SK-N-SH treated with all-trans-retinoic acid at 6 μM for 48 hours (cell line): Measurements from ENCODE around the gene HHATL.

Experiments used
- ATAC-seq: fragments of 200-7000 bp; cut with Tn5 transposase; 3 replicates; pipeline ENCODE4 v1.9.1; 2020; ENCODE audit warnings: mild to moderate bottlenecking, moderate library complexity
- BACH2 ChIP-seq: fragments of 250-450 bp; sonication (Bioruptor Pico); IDR thresholded peaks from 2 replicates; pipeline ENCODE4 v1.9.0; 2021; ENCODE audit warnings: mild to moderate bottlenecking, borderline replicate concordance
- CSDC2 ChIP-seq: fragments of 250-450 bp; sonication (Bioruptor Pico); IDR thresholded peaks from 2 replicates; pipeline ENCODE4 v1.5.0; 2020; ENCODE audit warnings: mild to moderate bottlenecking, moderate library complexity
- ESRRG ChIP-seq: fragments of 250-450 bp; sonication (Bioruptor Pico); IDR thresholded peaks from 2 replicates; pipeline ENCODE4 v1.6.1; 2021; ENCODE audit warnings: mild to moderate bottlenecking
- GLIS3 ChIP-seq: fragments of 250-450 bp; sonication (Bioruptor Pico); IDR thresholded peaks from 2 replicates; pipeline ENCODE4 v1.5.0; 2020; ENCODE audit warnings: mild to moderate bottlenecking, moderate library complexity
- ISL1 ChIP-seq: fragments of 250-450 bp; sonication (Bioruptor Pico); IDR thresholded peaks from 2 replicates; pipeline ENCODE4 v2.1.2; 2022; ENCODE audit warnings: mild to moderate bottlenecking, moderate library complexity
- OSR1 ChIP-seq: fragments of 250-450 bp; sonication (Bioruptor Pico); IDR thresholded peaks from 2 replicates; pipeline ENCODE4 v1.8.0; 2022; ENCODE audit warnings: moderate library complexity, mild to moderate bottlenecking, inconsistent platforms
- PPARA ChIP-seq: fragments of 250-450 bp; sonication (Bioruptor Pico); IDR thresholded peaks from 2 replicates; pipeline ENCODE4 v1.5.0; 2020; ENCODE audit warnings: mild to moderate bottlenecking, borderline replicate concordance
- RARB ChIP-seq: fragments of 250-450 bp; sonication (Bioruptor Pico); IDR thresholded peaks from 2 replicates; pipeline ENCODE4 v1.8.0; 2021; ENCODE audit warnings: mild to moderate bottlenecking, moderate library complexity
- SNAI2 ChIP-seq: fragments of 250-450 bp; sonication (Bioruptor Pico); IDR thresholded peaks from 2 replicates; pipeline ENCODE4 v1.5.0; 2020; ENCODE audit warnings: mild to moderate bottlenecking, moderate library complexity
- TCF4 ChIP-seq: fragments of 250-450 bp; sonication (Bioruptor Pico); IDR thresholded peaks from 2 replicates; pipeline ENCODE4 v1.8.0; 2021; ENCODE audit warnings: mild to moderate bottlenecking, moderate library complexity, borderline replicate concordance
- TOX ChIP-seq: fragments of 250-450 bp; sonication (Bioruptor Pico); IDR thresholded peaks from 2 replicates; pipeline ENCODE4 v1.8.0; 2021; ENCODE audit warnings: mild to moderate bottlenecking, moderate library complexity, borderline replicate concordance
- ZC3H10 ChIP-seq: fragments of 250-450 bp; sonication (Bioruptor Pico); IDR thresholded peaks from 2 replicates; pipeline ENCODE4 v1.5.1; 2021; ENCODE audit warnings: mild to moderate bottlenecking, moderate library complexity
- ZFP3 ChIP-seq: fragments of 250-450 bp; sonication (Bioruptor Pico); IDR thresholded peaks from 2 replicates; pipeline ENCODE4 v1.5.0; 2020; ENCODE audit warnings: mild to moderate bottlenecking, moderate library complexity
- ZNF565 ChIP-seq: fragments of 450-650 bp; formaldehyde crosslinking; conservative IDR thresholded peaks from 2 replicates; pipeline ENCODE4 v1.5.0; 2020; ENCODE audit warnings: low read depth, mild to moderate bottlenecking, moderate library complexity
- ZNF70 ChIP-seq: fragments of 450-650 bp; formaldehyde crosslinking; IDR thresholded peaks from 2 replicates; pipeline ENCODE4 v1.5.0; 2020; ENCODE audit warnings: mild to moderate bottlenecking, moderate library complexity
- ZNF8 ChIP-seq: fragments of 450-650 bp; formaldehyde crosslinking; IDR thresholded peaks from 2 replicates; pipeline ENCODE4 v1.5.0; 2020; ENCODE audit warnings: mild to moderate bottlenecking, moderate library complexity
- TF ChIP-seq, protein P1 (sequence below): fragments of 250-450 bp; sonication (Bioruptor Pico); IDR thresholded peaks from 2 replicates; pipeline ENCODE4 v1.5.1; 2020; ENCODE audit warnings: low read depth, mild to moderate bottlenecking, moderate library complexity
- TF ChIP-seq, protein P2 (sequence below): fragments of 250-450 bp; sonication (Bioruptor Pico); IDR thresholded peaks from 2 replicates; pipeline ENCODE4 v1.5.1; 2021; ENCODE audit warnings: mild to moderate bottlenecking, moderate library complexity
- TF ChIP-seq, protein P3 (sequence below): fragments of 250-450 bp; sonication (Bioruptor Pico); IDR thresholded peaks from 2 replicates; pipeline ENCODE4 v1.8.0; 2021; ENCODE audit warnings: low read depth, mild to moderate bottlenecking, moderate library complexity, borderline replicate concordance
- TF ChIP-seq, protein P4 (sequence below): fragments of 250-450 bp; sonication (Bioruptor Pico); IDR thresholded peaks from 2 replicates; pipeline ENCODE4 v1.5.0; 2020; ENCODE audit warnings: mild to moderate bottlenecking, moderate library complexity

HHATL gene, protein sequence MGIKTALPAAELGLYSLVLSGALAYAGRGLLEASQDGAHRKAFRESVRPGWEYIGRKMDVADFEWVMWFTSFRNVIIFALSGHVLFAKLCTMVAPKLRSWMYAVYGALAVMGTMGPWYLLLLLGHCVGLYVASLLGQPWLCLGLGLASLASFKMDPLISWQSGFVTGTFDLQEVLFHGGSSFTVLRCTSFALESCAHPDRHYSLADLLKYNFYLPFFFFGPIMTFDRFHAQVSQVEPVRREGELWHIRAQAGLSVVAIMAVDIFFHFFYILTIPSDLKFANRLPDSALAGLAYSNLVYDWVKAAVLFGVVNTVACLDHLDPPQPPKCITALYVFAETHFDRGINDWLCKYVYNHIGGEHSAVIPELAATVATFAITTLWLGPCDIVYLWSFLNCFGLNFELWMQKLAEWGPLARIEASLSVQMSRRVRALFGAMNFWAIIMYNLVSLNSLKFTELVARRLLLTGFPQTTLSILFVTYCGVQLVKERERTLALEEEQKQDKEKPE

DNA sequence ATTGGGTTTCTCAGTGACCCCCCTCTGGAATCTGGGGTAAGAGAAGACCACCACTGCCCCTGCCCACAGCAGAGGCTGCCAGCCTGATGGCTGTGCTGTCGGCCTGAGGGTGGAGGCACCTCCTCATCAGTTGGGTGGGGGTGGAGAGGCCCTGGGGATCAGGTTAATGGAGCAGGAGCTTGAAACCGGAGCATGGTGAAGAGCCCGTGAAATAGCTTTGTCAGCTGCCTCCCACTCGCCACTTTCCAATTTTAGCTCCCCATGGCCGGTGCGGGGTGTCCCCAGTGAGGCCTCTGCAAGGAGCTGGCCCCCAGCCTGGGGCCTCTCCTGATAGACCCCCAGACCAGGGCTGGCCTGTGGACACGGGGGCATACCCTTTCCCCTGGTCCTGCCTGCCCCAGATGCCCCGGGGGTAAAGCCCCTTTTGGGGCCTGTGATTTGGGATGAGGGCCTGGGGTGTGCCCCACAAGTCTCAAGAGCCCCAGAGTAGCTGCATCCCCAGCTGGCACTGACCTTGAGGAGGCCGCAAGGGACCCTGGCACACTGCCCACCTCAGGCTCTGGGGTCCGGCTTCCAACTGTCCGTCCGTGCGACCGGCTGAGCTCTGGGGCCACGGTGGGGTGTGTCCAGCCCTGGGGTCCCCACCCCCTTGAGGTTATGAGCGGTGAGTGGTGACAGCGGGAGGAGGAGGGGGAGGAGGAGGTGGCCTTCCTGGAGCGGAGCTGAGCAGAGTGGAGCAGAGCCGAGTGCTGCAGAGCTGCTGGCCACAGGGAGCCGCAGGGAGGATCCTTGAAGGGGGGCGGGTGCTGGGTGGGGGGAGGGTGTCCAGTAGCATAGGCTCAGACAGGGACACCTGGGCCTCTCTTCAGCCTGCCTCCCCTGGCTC is at the start of gene HHATL:
Gene HHATL (minus strand): TSS at position 733 of the 886 bp plus-strand sequence. CDS start 1,972 bp downstream, outside the sequence.
- no peak for ATAC-seq

DNA sequence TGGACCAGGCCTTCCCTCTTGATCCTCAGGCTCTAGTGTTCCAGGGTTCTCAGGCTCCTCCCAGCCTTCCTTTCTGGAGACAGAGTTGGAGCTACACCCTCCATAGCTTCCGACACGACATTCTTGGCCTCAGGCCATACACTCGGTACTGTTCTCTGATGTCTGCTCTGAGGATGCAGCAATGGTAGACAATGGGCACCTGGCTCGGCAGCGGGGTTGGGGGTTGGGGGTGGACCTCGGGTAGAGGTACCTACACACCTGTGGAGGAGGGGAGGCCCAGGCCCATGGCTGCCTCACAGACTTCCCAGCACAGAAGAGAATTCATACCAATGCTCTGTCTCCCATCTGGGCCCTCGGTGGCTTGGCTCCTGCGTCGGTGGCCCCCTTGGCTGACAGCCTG is 49.0 kb upstream of the HHATL start:
- ATAC-seq, result no peak
- TF ChIP-seq ZNF8 (CRISPR knock-in tag), result no peak
- no peak for TF ChIP-seq GLIS3 (CRISPR knock-in tag)
- TF ChIP-seq TCF4 (CRISPR knock-in tag), result no peak
- TF ChIP-seq, protein P1, sequence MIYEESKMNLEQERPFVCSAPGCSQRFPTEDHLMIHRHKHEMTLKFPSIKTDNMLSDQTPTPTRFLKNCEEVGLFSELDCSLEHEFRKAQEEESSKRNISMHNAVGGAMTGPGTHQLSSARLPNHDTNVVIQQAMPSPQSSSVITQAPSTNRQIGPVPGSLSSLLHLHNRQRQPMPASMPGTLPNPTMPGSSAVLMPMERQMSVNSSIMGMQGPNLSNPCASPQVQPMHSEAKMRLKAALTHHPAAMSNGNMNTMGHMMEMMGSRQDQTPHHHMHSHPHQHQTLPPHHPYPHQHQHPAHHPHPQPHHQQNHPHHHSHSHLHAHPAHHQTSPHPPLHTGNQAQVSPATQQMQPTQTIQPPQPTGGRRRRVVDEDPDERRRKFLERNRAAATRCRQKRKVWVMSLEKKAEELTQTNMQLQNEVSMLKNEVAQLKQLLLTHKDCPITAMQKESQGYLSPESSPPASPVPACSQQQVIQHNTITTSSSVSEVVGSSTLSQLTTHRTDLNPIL, result no peak
- TF ChIP-seq ZFP3 (CRISPR knock-in tag), result no peak
- TF ChIP-seq, protein P2, sequence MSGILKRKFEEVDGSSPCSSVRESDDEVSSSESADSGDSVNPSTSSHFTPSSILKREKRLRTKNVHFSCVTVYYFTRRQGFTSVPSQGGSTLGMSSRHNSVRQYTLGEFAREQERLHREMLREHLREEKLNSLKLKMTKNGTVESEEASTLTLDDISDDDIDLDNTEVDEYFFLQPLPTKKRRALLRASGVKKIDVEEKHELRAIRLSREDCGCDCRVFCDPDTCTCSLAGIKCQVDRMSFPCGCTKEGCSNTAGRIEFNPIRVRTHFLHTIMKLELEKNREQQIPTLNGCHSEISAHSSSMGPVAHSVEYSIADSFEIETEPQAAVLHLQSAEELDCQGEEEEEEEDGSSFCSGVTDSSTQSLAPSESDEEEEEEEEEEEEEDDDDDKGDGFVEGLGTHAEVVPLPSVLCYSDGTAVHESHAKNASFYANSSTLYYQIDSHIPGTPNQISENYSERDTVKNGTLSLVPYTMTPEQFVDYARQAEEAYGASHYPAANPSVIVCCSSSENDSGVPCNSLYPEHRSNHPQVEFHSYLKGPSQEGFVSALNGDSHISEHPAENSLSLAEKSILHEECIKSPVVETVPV, result no peak
- no peak for TF ChIP-seq ESRRG
- no peak for TF ChIP-seq SNAI2 (CRISPR knock-in tag)
- TF ChIP-seq, protein P3, sequence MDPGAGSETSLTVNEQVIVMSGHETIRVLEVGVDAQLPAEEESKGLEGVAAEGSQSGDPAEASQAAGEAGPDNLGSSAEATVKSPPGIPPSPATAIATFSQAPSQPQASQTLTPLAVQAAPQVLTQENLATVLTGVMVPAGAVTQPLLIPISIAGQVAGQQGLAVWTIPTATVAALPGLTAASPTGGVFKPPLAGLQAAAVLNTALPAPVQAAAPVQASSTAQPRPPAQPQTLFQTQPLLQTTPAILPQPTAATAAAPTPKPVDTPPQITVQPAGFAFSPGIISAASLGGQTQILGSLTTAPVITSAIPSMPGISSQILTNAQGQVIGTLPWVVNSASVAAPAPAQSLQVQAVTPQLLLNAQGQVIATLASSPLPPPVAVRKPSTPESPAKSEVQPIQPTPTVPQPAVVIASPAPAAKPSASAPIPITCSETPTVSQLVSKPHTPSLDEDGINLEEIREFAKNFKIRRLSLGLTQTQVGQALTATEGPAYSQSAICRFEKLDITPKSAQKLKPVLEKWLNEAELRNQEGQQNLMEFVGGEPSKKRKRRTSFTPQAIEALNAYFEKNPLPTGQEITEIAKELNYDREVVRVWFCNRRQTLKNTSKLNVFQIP, result no peak
- no peak for TF ChIP-seq CSDC2 (CRISPR knock-in tag)
- TF ChIP-seq ZNF70 (CRISPR knock-in tag), result no peak
- no peak for TF ChIP-seq ZC3H10
- TF ChIP-seq RARB (CRISPR knock-in tag), result no peak
- no peak for TF ChIP-seq TOX (CRISPR knock-in tag)

More for the DNA sequence above, at the start of gene HHATL:
- TF ChIP-seq ISL1 (CRISPR knock-in tag) (no peak), ESRRG (no peak), ZNF8 (CRISPR knock-in tag) (no peak), RARB (CRISPR knock-in tag) (no peak), PPARA (no peak), ZFP3 (CRISPR knock-in tag) (no peak), OSR1 (CRISPR knock-in tag) (no peak), TOX (CRISPR knock-in tag) (no peak), ZC3H10 (no peak), ZNF565 (CRISPR knock-in tag) (no peak)
- TF ChIP-seq, all 23 proteins: peak for 0

DNA sequence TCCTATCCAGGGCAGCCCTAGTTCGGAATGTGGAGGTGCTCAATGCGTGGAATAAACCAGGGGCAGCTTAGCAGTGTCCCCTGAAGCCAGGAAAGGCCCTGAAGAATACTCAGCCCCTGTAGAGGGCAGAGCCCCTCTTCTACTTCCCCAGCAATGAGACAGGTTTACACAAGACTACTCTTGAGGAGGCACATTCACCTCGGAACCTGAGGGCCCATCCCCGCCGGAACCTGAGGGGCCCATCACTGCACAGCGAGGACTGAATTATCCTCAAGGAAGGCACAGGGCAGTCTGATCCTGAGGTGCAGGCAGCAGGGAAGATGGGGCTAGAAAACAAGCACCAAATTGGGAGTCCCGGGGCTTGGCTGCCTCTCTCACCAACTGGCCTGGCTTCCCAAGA is 48.2 kb upstream of the HHATL start:
- TF ChIP-seq TOX (CRISPR knock-in tag) (no peak), GLIS3 (CRISPR knock-in tag) (no peak), ISL1 (CRISPR knock-in tag) (no peak), ZC3H10 (no peak), ZNF565 (CRISPR knock-in tag) (no peak), ZNF8 (CRISPR knock-in tag) (no peak), BACH2 (CRISPR knock-in tag) (no peak), ESRRG (no peak)
- TF ChIP-seq, protein P3, result no peak
- TF ChIP-seq, protein P1, result no peak
- TF ChIP-seq, protein P4, sequence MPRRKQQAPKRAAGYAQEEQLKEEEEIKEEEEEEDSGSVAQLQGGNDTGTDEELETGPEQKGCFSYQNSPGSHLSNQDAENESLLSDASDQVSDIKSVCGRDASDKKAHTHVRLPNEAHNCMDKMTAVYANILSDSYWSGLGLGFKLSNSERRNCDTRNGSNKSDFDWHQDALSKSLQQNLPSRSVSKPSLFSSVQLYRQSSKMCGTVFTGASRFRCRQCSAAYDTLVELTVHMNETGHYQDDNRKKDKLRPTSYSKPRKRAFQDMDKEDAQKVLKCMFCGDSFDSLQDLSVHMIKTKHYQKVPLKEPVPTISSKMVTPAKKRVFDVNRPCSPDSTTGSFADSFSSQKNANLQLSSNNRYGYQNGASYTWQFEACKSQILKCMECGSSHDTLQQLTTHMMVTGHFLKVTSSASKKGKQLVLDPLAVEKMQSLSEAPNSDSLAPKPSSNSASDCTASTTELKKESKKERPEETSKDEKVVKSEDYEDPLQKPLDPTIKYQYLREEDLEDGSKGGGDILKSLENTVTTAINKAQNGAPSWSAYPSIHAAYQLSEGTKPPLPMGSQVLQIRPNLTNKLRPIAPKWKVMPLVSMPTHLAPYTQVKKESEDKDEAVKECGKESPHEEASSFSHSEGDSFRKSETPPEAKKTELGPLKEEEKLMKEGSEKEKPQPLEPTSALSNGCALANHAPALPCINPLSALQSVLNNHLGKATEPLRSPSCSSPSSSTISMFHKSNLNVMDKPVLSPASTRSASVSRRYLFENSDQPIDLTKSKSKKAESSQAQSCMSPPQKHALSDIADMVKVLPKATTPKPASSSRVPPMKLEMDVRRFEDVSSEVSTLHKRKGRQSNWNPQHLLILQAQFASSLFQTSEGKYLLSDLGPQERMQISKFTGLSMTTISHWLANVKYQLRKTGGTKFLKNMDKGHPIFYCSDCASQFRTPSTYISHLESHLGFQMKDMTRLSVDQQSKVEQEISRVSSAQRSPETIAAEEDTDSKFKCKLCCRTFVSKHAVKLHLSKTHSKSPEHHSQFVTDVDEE, result no peak
- ATAC-seq, result no peak
